ENCODE data around the gene EFNA2. TPM values are rescaled to one million over a fixed set of nuclear protein-coding genes. Genes with fewer than 3 reads are reported as not detected.

The EFNA2 gene
- total RNA-seq, 1 experiment from 2014 or later, result 1.0 TPM

DNA sequence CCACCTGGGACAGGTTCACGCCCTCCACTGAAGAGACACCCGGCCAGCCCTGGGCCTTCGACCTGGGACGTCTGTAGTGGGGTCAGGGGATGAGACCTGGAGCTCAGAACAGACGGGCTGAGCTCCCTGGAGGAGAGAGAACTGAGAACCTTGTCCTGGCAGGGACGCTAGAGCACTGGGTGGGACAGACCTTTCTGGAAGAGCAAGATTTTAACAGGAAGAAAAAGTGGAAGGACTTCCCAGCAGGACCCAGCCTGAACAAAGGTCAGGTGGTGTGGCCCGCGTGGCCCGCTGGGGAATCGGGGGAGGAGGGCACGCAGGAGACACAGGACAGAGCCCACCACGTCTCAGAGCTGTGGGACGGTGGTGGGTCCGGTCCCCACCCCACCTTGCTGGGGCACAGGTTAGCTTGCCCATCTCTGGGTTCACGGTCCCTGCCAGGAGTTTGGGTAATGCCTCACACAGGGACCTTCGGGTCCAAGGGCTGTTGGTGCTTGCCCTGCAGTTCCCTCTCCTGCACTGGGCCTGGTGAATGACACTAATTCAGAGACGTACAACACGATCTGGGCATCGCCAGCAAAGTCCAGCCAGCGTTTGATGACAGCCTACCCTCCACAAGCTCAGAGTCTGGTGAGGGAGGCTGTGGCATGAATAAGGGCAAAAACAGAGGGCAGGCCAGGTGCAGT, 1.2 kb upstream of the EFNA2 start:
- no peak for DNase-seq (ENCODE audit: low spot score)

GRCh38 chr19:1284979-1285736, 515 bp upstream of the EFNA2 start:
- DNase-seq (ENCODE audit: low spot score), result no peak

- DNase-seq (ENCODE audit: low spot score), result no peak
These were observed 1.0 kb downstream of the EFNA2 start for GRCh38 chr19:1286487-1287353.

DNA sequence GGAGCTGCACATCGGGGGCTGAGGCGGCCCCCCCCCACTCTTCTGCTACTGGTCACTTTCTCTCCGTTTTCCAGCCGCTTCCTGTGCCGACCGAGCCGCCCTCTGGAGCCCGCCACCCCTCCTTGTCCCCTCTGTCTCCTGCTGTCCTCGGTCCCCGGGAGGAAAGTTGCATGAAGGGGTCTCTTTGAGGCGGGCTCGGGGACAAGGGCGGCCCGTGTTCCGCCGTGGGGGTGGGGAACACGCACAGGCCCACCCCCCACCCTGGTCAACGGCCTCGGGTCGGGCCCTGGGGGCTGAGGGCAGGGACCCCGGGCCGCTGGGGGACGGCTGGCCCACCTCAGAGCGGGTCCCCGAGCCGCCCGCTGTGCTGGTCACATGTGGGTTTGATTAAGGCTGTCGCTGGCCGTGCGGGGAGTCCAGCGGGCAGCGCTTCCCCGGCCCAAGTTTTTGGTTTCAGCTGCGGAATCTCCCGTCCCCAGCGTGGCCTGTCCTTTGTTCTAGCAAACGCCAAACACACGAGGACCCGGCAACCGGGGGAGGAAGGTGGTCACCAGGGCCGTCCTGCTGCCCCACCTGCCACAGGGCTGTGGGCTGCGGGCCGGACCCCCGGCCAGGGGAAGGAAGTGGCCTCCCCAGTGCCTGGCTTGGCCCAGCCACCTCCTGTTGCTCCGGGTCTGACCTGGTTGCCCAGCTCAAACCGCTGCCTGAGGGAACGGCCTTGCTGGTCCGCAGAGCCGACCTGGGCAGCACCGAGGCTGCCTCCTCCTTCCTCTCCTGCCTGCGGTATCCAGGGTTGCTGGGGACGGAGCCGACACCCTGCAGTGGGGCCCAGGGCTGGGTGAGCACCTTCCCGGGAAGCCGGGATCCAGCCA, 1.9 kb downstream of the EFNA2 start:
- DNase-seq (ENCODE audit: low spot score), result no peak

DNA sequence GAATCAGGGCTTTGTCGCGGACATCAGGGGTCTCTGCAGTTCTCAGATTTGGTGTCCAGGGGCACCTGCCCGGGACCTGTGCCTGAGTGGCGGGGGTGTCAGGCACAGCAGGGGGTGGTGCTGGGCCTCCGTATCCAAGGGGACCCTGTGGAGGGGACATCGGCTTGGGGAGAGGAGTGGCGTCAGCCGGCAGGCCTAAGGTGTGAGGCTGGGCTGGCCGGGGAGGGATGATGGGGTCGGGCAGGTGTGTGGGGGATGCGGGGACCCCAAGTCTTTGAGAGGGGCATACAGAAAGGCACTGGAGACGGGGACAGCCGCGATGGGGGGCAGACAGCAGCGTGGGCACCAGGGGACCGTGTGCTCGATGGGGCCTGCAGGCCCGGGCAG, 2.5 kb downstream of the EFNA2 start:
- no peak for DNase-seq (ENCODE audit: low spot score)

GRCh38 chr19:1288833-1289685, 3.4 kb downstream of the EFNA2 start:
- no peak for DNase-seq (ENCODE audit: low spot score)

- DNase-seq (ENCODE audit: low spot score), result no peak
These were observed 4.0 kb downstream of the EFNA2 start for GRCh38 chr19:1289686-1290025.

GRCh38 chr19:1290196-1290702, 4.6 kb downstream of the EFNA2 start:
- DNase-seq (ENCODE audit: low spot score), result no peak

DNA sequence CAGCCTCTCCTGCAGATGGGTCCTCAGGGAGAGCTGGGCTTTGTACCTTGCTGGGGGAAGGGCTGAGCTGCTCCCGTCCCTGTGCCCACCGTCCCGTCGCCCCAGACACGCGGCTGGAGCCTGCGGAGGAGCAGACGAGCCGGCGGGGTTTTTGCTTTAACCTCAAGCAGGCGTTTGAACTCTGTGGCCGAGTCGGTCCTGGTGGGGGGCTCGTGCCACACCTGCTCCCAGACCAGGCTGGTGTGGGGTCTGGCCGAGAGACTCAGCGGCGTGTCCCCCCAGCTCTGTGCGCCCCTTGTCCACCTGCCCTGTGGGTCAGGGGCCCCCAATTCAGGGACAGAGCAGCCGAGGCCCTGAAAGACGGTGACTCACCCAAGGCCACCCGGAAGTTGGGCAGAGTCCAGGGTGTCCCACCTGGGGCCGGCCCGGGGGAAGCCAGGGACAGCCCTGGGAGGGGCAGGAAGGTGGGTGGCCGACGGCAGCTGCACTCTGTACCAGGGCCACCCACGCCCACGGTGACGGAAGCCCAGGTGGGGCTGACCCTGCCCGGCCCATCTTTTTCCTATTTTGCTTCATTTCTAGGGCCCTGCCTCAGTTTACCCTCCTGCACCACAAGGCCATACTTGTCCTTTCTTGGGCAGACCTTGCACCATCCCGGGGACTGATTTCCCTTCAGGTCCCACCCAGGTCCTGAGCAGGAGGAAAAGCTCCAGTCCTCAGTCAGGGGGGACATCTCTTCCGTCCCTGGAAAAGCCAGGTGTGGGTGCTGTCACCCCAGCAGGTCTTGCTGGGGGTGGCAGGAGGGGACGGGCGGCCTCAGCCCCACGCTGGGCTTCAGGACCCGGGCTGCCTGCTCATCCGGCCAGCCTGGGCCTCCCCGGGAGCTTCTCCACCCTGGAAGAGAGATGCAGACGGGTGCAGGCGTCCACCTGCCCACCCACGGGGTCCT, 5.3 kb downstream of the EFNA2 start:
- no peak for DNase-seq (ENCODE audit: low spot score)

GRCh38 chr19:1291761-1292418, 6.2 kb downstream of the EFNA2 start:
- DNase-seq (ENCODE audit: low spot score), result no peak

GRCh38 chr19:1292419-1293151, 6.9 kb downstream of the EFNA2 start:
- no peak for DNase-seq (ENCODE audit: low spot score)

- no peak for DNase-seq (ENCODE audit: low spot score)
These were observed 8.3 kb downstream of the EFNA2 start for GRCh38 chr19:1293782-1294604.

GRCh38 chr19:1294688-1295087, 9.0 kb downstream of the EFNA2 start:
- DNase-seq (ENCODE audit: low spot score), result no peak

DNA sequence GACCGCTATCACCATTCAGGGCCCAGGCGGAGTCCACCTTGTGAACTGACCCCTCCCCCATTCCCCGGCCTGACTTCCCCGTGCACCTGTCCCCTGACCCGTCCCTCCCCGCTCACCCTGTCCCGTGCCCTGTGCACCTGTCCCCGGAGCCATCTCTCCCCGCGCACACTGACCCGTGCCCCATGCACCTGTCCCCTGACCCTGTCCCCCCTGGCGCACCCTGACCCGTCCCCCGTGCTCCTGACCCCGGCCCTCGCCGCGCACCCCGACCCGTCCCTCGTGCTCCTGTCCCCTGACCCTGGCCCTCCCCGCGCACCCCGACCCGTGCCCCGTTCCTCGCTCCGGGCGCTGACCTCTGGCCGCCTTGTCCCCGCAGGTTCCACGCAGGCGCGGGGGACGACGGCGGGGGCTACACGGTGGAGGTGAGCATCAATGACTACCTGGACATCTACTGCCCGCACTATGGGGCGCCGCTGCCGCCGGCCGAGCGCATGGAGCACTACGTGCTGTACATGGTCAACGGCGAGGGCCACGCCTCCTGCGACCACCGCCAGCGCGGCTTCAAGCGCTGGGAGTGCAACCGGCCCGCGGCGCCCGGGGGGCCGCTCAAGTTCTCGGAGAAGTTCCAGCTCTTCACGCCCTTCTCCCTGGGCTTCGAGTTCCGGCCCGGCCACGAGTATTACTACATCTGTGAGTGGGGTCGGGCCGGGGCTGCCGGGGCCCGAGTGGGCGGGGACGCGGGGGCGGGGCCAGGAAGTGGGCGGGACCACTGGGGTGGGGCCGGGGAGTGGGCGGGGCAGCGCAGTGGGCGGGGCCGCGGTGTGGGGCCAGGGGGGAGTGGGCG, 9.7 kb downstream of the EFNA2 start:
- DNase-seq (ENCODE audit: low spot score), result no peak

GRCh38 chr19:1296078-1296477, 10.4 kb downstream of the EFNA2 start:
- DNase-seq (ENCODE audit: low spot score), result no peak

DNA sequence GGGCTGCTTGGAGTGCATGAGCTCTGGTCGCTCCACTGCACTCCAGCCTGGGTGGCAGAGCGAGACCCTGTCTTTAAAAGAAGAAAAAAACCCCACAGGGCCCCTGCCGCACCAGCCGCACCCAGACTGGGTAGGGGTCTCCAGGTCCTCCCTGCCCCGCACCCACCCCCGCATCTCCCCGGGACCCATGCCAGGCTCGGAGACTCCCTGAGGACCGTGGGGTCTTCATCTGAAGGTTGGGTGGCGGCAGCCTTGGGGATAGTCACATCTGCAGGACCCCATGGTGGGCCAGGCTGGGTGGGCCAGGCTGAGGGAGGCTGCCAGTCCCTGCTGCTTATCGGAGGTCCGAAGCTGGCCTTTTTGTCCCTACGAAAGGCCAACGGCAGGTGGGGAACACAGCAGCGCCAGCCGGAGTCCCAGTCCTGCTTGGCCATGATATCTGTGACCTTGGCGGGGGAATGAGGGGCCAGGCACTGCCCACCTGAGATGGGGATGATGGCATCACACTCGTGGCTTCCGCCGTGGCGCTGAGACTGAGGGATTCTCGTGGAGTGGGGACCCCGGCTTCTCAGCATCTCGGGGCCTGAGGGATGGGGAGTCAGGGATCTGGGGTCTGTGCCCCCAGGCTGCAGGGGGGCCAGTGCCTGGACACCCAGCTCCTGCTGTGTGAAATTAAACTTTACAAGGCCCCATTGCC, 11.1 kb downstream of the EFNA2 start:
- no peak for DNase-seq (ENCODE audit: low spot score)
